Activated naive CD8-positive, alpha-beta T cell treated with anti-CD3 and anti-CD28 coated beads for 36 hours (primary cell): ENCODE measurements around the gene GPC4. TPM values are rescaled to one million over a fixed set of nuclear protein-coding genes. Genes with fewer than 3 reads are reported as not detected.

ENCODE experiments used
- DNase-seq: peaks from one replicate; pipeline ENCODE4 v3.0.0; 2021
- H3K27ac Mint-ChIP-seq: one replicate; pipeline ENCODE4 v1.8.0; 2022; ENCODE audit warnings: mild to moderate bottlenecking, moderate library complexity, mixed read lengths
- H3K27me3 Mint-ChIP-seq: one replicate; pipeline ENCODE4 v1.8.0; 2022; ENCODE audit warnings: mild to moderate bottlenecking, mixed read lengths
- H3K36me3 Mint-ChIP-seq: one replicate; pipeline ENCODE4 v1.8.0; 2021; ENCODE audit warnings: mild to moderate bottlenecking, mixed read lengths
- H3K4me1 Mint-ChIP-seq: one replicate; pipeline ENCODE4 v1.8.0; 2021; ENCODE audit warnings: mixed read lengths
- H3K4me3 Mint-ChIP-seq: one replicate; pipeline ENCODE4 v1.8.0; 2022; ENCODE audit warnings: mild to moderate bottlenecking, moderate library complexity, mixed read lengths
- H3K9me3 Mint-ChIP-seq: one replicate; pipeline ENCODE4 v1.8.0; 2022; ENCODE audit warnings: mixed read lengths
- total RNA-seq, 2 experiments: library from RNA; stranded (reverse); gene quantifications; one replicate each; pipeline ENCODE4 v1.2.3, GENCODE V29; 2021

Gene GPC4
- total RNA-seq, result not detected

GRCh38 chrX:133415276-133416105 is at the start of gene GPC4:
GPC4 (minus strand) TSS chrX:133415489; CDS start chrX:133414965, 524 bp downstream.
- Mint-ChIP-seq H3K27ac (no peak within 1 kb of the TSS), H3K27me3 (peaks cover 64% of the 10 kb centered on the region), H3K36me3 (no peaks in the 10 kb centered on the region), H3K4me1 (peaks cover 2% of the 10 kb centered on the region), H3K4me3 (peak within 1 kb of the TSS; percentile 70), H3K9me3 (no peaks in the 10 kb centered on the region)
- DNase-seq, result no peak

DNA sequence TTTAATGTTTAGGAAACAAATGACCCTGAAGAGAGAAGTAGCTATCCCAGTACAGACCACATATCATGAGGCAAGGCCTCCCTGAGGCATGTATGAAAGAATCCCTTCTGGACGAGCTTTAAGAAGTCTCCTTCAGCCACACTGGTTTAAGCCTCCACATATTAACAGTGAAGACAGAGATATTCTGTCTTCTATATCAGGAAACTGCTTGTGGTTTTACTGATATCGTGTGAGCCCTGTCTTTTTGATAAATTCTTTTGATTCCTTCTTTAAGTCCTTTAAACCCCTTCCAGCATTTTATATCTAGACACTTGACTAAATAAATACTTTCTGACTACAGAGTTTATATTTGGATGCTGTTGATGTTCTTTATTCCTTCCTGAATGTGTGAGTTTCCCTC is 45.9 kb upstream of the GPC4 start:
- DNase-seq, result no peak
- Mint-ChIP-seq H3K4me1 (no peaks in the 10 kb centered on the region), H3K27ac (no peak overlapping the region), H3K36me3 (no peaks in the 10 kb centered on the region), H3K9me3 (no peaks in the 10 kb centered on the region), H3K27me3 (no peaks in the 10 kb centered on the region), H3K4me3 (no peak overlapping the region)

- H3K4me3 Mint-ChIP-seq, result no peak overlapping the region
Observed at GRCh38 chrX:133454924-133455323, 39.6 kb upstream of the GPC4 start.

GRCh38 chrX:133454491-133454914 is 39.2 kb upstream of the GPC4 start:
- H3K27me3 Mint-ChIP-seq, result no peaks in the 10 kb centered on the region
- H3K36me3 Mint-ChIP-seq, result no peaks in the 10 kb centered on the region
- H3K9me3 Mint-ChIP-seq, result no peaks in the 10 kb centered on the region
- no peak for DNase-seq
- no peak overlapping the region for H3K4me3 Mint-ChIP-seq
- H3K4me1 Mint-ChIP-seq, result no peaks in the 10 kb centered on the region
- H3K27ac Mint-ChIP-seq, result no peak overlapping the region

More at GRCh38 chrX:133454924-133455323, 39.6 kb upstream of the GPC4 start:
- H3K4me1 Mint-ChIP-seq, result no peaks in the 10 kb centered on the region
- DNase-seq, result no peak
- H3K36me3 Mint-ChIP-seq, result no peaks in the 10 kb centered on the region
- no peaks in the 10 kb centered on the region for H3K9me3 Mint-ChIP-seq
- no peaks in the 10 kb centered on the region for H3K27me3 Mint-ChIP-seq
- H3K27ac Mint-ChIP-seq, result no peak overlapping the region

GRCh38 chrX:133448512-133449076 is 33.3 kb upstream of the GPC4 start:
- no peak for DNase-seq
- peaks cover 6% of the 10 kb centered on the region for H3K4me1 Mint-ChIP-seq
- H3K27ac Mint-ChIP-seq, result no peak overlapping the region
- no peaks in the 10 kb centered on the region for H3K9me3 Mint-ChIP-seq
- H3K27me3 Mint-ChIP-seq, result peaks cover 6% of the 10 kb centered on the region
- H3K36me3 Mint-ChIP-seq, result no peaks in the 10 kb centered on the region
- H3K4me3 Mint-ChIP-seq, result no peak overlapping the region

DNA sequence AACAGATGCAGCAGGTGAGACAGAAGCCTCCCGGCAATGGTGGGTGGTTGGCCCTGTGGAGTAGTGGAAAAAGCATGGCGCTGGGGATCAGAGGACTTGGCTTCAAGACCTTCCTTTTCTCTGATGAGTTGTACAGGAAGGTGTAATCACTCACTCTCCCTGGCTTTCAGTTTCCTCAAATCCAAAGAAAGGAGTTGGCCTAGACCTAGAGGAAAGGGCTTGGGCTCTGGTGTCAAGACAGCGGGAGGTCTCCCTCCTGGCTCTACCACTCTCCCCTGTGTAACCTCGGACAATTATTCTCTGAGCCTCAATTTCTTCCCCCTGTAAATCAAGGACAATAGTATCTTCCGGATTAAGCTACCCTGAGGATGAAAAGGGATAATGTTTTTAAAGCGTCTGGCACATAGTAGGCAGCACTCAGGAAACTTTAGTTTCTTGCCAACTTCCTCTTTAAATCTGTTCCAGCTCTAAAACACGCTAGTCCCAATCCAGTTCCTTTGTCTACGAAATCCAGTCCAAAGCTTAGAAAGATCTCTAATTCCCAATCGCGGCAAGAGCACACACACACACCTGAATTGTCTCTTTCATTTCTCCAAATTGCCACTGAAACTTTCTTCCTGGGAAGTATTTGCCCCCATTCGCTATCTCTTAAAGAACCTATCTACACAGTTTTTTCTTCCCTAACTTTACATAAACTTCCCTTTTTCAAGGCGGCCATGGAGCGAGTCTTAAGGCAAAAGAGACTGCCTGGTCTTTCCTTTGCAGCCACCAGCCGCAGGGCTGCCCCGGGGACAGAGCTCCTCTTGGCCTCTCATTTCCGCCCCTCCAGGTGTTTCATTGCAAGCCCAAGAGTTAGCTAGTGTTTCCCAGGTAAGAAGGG is 29.9 kb upstream of the GPC4 start:
- peaks cover 6% of the 10 kb centered on the region for H3K4me1 Mint-ChIP-seq
- no peak overlapping the region for H3K27ac Mint-ChIP-seq
- no peaks in the 10 kb centered on the region for H3K9me3 Mint-ChIP-seq
- H3K4me3 Mint-ChIP-seq, result no peak overlapping the region
- no peaks in the 10 kb centered on the region for H3K36me3 Mint-ChIP-seq
- no peak for DNase-seq
- peaks cover 6% of the 10 kb centered on the region for H3K27me3 Mint-ChIP-seq

GRCh38 chrX:133444196-133444595 is 28.9 kb upstream of the GPC4 start:
- Mint-ChIP-seq H3K9me3 (no peaks in the 10 kb centered on the region), H3K27me3 (peaks cover 6% of the 10 kb centered on the region), H3K4me3 (no peak overlapping the region), H3K36me3 (no peaks in the 10 kb centered on the region), H3K27ac (no peak overlapping the region), H3K4me1 (peaks cover 6% of the 10 kb centered on the region)
- DNase-seq, result no peak

DNA sequence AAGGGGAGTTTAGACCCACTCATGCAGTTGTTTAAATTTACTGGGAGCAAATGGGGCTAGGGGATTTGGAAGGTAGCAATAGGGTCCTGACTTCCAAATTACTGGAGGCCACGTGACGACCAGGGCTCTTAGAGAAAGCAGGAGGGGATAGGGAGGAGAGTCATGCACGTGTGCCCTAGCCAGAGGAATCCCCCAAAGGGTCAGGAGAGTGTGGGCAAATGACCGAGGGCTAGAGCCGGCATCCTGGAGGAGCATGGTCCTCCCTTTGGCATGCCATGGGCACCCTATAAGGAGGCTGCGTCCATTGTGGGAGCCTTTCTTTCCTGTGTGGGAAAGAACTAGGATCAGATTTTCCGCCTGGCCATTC is 25.5 kb upstream of the GPC4 start:
- no peak for DNase-seq
- Mint-ChIP-seq H3K36me3 (no peaks in the 10 kb centered on the region), H3K4me3 (no peak overlapping the region), H3K4me1 (peaks cover 6% of the 10 kb centered on the region), H3K27ac (no peak overlapping the region), H3K9me3 (no peaks in the 10 kb centered on the region), H3K27me3 (peaks cover 6% of the 10 kb centered on the region)

DNA sequence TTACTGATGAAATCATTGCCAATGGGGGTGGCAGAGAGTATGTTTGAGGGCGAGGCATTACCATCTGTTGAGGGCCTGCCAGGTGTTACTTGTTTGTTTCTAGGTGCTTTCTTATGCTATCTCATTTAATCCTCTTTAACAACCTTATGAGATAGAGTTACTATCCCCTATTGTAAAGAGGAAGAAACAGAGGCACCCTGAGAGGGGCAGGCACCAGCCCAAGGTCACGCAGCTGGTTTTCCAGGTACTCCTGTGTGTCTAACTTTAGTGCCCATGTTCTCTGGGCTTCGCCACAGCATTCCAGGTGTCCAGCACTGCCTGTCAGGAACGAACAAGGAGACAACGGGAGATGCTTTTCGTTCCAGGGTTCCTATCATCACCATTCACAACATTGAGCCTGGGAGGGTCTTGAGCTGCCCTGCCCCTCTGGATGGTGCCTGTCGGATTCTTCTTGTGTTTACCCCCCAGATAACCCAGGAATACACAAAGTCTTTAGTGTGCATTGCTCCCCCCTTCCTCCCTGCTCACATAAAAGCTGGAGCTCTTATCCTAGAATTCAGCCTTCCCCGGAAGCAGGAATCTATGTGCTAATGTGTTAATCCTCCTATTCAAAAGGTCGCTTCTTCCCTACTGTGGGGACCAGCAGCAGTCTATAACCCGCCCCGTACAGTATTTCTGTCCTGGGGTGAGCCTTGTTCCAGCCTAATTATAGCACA is 24.9 kb upstream of the GPC4 start:
- H3K9me3 Mint-ChIP-seq, result no peaks in the 10 kb centered on the region
- H3K36me3 Mint-ChIP-seq, result no peaks in the 10 kb centered on the region
- H3K4me1 Mint-ChIP-seq, result peaks cover 2% of the 10 kb centered on the region
- no peak overlapping the region for H3K4me3 Mint-ChIP-seq
- no peak overlapping the region for H3K27ac Mint-ChIP-seq
- DNase-seq, result no peak
- peaks cover 2% of the 10 kb centered on the region for H3K27me3 Mint-ChIP-seq

- Mint-ChIP-seq H3K4me1 (no peaks in the 10 kb centered on the region), H3K9me3 (no peaks in the 10 kb centered on the region), H3K36me3 (no peaks in the 10 kb centered on the region), H3K27me3 (no peaks in the 10 kb centered on the region), H3K27ac (no peak overlapping the region), H3K4me3 (no peak overlapping the region)
- no peak for DNase-seq
Observed at GRCh38 chrX:133437766-133438165, 22.5 kb upstream of the GPC4 start.

DNA sequence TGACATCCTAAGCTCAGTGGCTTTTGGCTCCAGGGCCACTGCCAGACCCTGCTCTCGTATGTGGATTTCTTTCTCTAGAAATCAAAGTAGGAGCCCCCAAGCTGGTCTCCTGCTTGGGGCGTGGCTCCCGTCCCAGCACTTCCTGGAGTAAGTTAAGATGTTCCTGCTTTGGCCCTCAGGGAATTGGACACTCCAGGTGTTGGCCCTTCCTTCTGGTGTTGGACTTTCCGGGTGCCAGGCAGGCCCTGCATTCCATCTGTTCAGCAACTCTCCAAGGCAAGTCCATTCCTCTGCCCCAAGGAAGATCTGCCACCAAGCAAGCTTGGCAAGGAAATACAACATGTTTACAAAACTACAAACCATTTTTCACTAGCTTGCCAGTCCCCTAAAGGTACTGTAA is 22.1 kb upstream of the GPC4 start:
- Mint-ChIP-seq H3K9me3 (no peaks in the 10 kb centered on the region), H3K4me3 (no peak overlapping the region), H3K27ac (no peak overlapping the region), H3K4me1 (no peaks in the 10 kb centered on the region), H3K36me3 (no peaks in the 10 kb centered on the region), H3K27me3 (no peaks in the 10 kb centered on the region)
- DNase-seq, result no peak

DNA sequence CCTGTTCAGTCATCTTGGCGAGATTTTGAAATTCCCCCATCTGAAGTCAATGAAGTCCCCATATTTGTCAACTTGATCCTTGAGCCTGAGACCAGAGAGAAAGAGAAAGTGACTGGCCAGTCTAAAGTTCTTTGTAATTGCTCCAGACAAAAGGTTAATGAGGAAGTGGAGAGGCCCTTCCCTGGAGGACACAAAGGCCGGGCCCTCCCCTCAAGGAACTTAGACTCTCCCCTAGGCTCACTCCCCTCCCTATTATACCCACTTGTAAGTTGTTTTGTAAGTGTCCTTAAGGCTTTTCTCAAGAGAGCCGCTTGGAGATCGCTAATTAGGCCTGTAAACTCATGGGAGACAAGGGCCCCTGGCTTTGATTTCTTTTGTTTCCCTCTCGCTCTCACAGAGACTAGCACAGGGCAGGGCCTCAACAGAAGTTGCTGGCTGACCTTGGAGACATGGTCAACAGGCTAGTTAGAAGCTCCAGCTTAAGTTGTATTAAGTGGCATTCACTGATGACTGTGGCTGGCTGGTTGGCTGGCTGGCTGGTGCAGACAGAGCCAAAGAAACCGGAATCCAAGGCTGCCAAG is 20.3 kb upstream of the GPC4 start:
- Mint-ChIP-seq H3K9me3 (no peaks in the 10 kb centered on the region), H3K36me3 (no peaks in the 10 kb centered on the region), H3K4me1 (no peaks in the 10 kb centered on the region), H3K27ac (no peak overlapping the region), H3K27me3 (no peaks in the 10 kb centered on the region), H3K4me3 (no peak overlapping the region)
- no peak for DNase-seq

DNA sequence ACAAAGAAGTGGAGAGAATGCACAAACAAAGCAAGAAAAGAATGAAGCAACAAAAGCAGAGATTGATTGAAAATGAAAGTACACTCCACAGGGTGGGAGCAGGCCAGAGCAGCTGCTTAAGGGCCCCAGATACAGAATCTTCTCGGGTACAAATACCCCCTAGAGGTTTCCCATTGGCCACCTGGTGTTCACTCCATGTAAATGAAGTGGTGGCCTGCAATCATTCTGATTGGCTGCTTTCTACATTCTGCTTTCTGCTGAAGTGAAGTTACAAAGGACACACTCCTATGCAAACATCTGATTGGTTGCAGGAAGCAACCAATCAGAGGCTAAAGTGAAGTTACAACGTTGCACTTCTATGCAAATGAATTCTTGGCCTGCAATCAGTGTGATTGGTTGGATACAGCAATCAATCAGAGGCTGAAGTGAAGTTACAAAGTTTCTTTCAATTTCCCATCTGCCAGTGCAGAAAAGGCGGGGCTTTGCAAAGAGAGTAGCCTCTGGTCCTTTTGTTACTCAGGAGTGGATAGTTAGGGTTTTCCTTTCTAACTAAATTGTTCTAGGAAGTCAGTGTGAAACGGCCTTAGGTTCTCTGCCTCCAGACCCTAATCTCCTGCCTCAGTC is 19.0 kb upstream of the GPC4 start:
- no peaks in the 10 kb centered on the region for H3K27me3 Mint-ChIP-seq

GRCh38 chrX:133419911-133420310 is 4.6 kb upstream of the GPC4 start:
- H3K9me3 Mint-ChIP-seq, result no peaks in the 10 kb centered on the region
- no peak for DNase-seq
- H3K4me1 Mint-ChIP-seq, result no peaks in the 10 kb centered on the region
- no peak overlapping the region for H3K27ac Mint-ChIP-seq
- no peaks in the 10 kb centered on the region for H3K36me3 Mint-ChIP-seq
- peaks cover 45% of the 10 kb centered on the region for H3K27me3 Mint-ChIP-seq
- H3K4me3 Mint-ChIP-seq, result no peak overlapping the region

More for the DNA sequence above, 19.0 kb upstream of the GPC4 start:
- H3K4me1 Mint-ChIP-seq, result no peaks in the 10 kb centered on the region
- no peak overlapping the region for H3K4me3 Mint-ChIP-seq
- no peaks in the 10 kb centered on the region for H3K9me3 Mint-ChIP-seq
- DNase-seq, result no peak
- no peaks in the 10 kb centered on the region for H3K36me3 Mint-ChIP-seq
- H3K27ac Mint-ChIP-seq, result no peak overlapping the region
